Osteocyte (in vitro differentiated cells): ENCODE data around the gene ARMC10. TPM values are rescaled to one million over a fixed set of nuclear protein-coding genes. Genes with fewer than 3 reads are reported as not detected.

Source experiments
- DNase-seq: peaks from one replicate; pipeline ENCODE4 v3.0.0; 2021; ENCODE audit warnings: mixed read lengths; ENCODE audit not compliant: unreplicated experiment; ENCODE audit errors: extremely low spot score
- H3K27ac Mint-ChIP-seq: one replicate; pipeline ENCODE4 v1.8.0; 2021; ENCODE audit warnings: mild to moderate bottlenecking, mixed read lengths; ENCODE audit not compliant: unreplicated experiment
- H3K27me3 Mint-ChIP-seq: one replicate; pipeline ENCODE4 v1.8.0; 2021; ENCODE audit warnings: mixed read lengths; ENCODE audit not compliant: unreplicated experiment
- H3K36me3 Mint-ChIP-seq: one replicate; pipeline ENCODE4 v1.8.0; 2021; ENCODE audit warnings: mixed read lengths; ENCODE audit not compliant: unreplicated experiment
- H3K4me1 Mint-ChIP-seq: one replicate; pipeline ENCODE4 v1.8.0; 2021; ENCODE audit warnings: mixed read lengths; ENCODE audit not compliant: unreplicated experiment
- H3K4me3 Mint-ChIP-seq: one replicate; pipeline ENCODE4 v1.8.0; 2021; ENCODE audit warnings: mild to moderate bottlenecking, moderate library complexity, mixed read lengths; ENCODE audit not compliant: unreplicated experiment
- H3K9me3 Mint-ChIP-seq: one replicate; pipeline ENCODE4 v1.8.0; 2021; ENCODE audit warnings: mixed read lengths; ENCODE audit not compliant: unreplicated experiment
- total RNA-seq: library from RNA; stranded (reverse); gene quantifications from 2 replicates; pipeline ENCODE4 v1.2.1, GENCODE V29; 2021
- TF ChIP-seq, protein P1 (sequence below): fragments of 200-600 bp; sonication (generic); IDR thresholded peaks from 2 replicates; pipeline ENCODE4 v1.5.0; 2021; ENCODE audit warnings: antibody characterized with exemption, mild to moderate bottlenecking, moderate library complexity

ARMC10 gene
- total RNA-seq, 1 donor from 2014 or later: 29.3 TPM

DNA sequence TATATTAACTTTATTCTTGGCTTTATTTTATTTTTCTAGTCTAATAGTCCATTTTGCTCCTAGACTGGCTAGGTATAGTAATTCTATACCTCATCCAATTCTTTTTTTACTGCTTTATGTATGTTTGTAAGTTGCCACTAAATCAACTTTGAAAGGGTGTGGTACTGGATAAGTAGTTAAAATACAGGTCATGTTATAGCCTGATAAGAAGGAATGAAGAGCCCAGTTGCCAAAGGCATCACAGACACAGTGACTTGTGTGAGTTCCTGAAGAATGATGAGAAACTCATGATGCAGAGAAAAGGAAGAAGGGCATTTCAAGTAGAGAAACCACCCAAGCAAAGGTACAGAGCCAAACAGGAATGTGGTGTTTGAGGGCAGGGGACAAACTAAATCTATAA, 46.7 kb downstream of the ARMC10 start:
- Mint-ChIP-seq H3K27me3 (no peaks in the 10 kb centered on the region), H3K36me3 (peaks cover 17% of the 10 kb centered on the region), H3K27ac (no peak overlapping the region), H3K4me1 (peaks cover 8% of the 10 kb centered on the region), H3K4me3 (no peak overlapping the region), H3K9me3 (no peaks in the 10 kb centered on the region)
- TF ChIP-seq, protein P1, sequence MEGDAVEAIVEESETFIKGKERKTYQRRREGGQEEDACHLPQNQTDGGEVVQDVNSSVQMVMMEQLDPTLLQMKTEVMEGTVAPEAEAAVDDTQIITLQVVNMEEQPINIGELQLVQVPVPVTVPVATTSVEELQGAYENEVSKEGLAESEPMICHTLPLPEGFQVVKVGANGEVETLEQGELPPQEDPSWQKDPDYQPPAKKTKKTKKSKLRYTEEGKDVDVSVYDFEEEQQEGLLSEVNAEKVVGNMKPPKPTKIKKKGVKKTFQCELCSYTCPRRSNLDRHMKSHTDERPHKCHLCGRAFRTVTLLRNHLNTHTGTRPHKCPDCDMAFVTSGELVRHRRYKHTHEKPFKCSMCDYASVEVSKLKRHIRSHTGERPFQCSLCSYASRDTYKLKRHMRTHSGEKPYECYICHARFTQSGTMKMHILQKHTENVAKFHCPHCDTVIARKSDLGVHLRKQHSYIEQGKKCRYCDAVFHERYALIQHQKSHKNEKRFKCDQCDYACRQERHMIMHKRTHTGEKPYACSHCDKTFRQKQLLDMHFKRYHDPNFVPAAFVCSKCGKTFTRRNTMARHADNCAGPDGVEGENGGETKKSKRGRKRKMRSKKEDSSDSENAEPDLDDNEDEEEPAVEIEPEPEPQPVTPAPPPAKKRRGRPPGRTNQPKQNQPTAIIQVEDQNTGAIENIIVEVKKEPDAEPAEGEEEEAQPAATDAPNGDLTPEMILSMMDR: no peak
- DNase-seq: no peak

DNA sequence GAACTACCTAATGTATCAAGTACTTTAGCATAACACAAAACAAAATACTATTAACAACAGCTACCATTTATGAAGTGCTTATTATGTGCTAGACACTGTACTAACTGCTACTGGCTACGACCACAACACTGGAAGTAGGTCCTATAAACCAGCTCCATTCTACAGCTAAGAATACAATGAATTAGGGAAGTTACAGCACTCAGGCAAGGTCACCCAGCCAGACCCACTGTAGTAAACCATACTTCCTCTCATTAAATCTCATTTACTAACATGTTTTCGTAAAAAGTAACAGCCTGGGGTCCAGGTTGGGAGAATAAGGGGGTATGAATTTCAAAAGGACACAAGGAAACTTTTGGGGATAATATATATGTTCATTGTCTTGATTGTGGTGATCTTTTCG, 48.6 kb downstream of the ARMC10 start:
- Mint-ChIP-seq H3K9me3 (no peaks in the 10 kb centered on the region), H3K27me3 (no peaks in the 10 kb centered on the region), H3K4me3 (no peak overlapping the region), H3K27ac (no peak overlapping the region), H3K36me3 (peaks cover 28% of the 10 kb centered on the region), H3K4me1 (peaks cover 9% of the 10 kb centered on the region)
- TF ChIP-seq, protein P1: no peak
- no peak for DNase-seq

DNA sequence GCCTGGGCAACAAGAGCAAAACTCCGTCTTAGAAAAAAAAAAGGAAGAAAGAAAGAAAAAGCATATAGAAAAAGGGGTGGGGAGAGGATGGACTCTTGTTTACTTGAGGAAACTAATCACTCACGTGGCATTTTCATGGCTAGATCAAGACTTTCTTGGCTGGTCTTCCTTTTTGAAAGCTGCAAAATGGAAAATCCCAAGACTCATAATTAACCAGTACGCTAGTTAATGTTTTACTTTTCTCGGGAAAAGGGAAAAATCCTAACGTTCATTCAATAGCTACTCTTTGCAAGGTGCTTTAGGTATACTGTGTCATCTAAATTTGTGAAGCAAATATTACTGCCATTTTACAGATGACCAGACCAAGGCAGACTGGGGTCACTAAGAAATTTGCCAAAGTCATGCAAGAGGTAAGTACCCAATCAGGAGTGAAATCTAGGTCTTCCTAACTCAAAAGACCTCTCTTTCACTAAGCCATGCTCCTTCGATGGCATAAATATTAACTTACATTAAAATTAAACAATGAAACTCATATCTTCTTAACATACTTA, 49.6 kb downstream of the ARMC10 start:
- peaks cover 10% of the 10 kb centered on the region for H3K4me1 Mint-ChIP-seq
- no peak overlapping the region for H3K4me3 Mint-ChIP-seq
- H3K27me3 Mint-ChIP-seq: no peaks in the 10 kb centered on the region
- no peaks in the 10 kb centered on the region for H3K9me3 Mint-ChIP-seq
- peaks cover 26% of the 10 kb centered on the region for H3K36me3 Mint-ChIP-seq
- no peak for DNase-seq
- TF ChIP-seq, protein P1: no peak
- no peak overlapping the region for H3K27ac Mint-ChIP-seq

DNA sequence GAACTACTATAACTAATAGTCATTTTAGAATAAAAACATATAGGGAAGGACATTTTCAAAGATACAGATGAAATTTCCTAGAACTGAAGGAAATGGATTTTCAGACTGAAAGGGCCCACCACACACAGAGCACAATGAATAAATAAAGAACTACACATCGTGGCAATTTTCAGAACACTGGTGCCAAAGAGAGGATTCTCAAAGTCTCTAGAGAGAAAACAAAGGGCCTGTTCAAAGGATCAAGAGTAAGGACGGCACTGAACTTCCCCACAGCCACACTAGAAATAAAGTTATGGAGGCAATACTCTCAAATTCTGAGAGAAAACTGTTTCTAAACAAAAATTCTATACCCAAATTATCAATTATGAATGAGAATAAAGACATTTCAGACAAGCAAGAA, 52.1 kb downstream of the ARMC10 start:
- TF ChIP-seq, protein P1: no peak
- Mint-ChIP-seq H3K4me3 (no peak overlapping the region), H3K27me3 (no peaks in the 10 kb centered on the region), H3K36me3 (peaks cover 23% of the 10 kb centered on the region), H3K27ac (no peak overlapping the region), H3K9me3 (no peaks in the 10 kb centered on the region), H3K4me1 (peaks cover 9% of the 10 kb centered on the region)
- no peak for DNase-seq

DNA sequence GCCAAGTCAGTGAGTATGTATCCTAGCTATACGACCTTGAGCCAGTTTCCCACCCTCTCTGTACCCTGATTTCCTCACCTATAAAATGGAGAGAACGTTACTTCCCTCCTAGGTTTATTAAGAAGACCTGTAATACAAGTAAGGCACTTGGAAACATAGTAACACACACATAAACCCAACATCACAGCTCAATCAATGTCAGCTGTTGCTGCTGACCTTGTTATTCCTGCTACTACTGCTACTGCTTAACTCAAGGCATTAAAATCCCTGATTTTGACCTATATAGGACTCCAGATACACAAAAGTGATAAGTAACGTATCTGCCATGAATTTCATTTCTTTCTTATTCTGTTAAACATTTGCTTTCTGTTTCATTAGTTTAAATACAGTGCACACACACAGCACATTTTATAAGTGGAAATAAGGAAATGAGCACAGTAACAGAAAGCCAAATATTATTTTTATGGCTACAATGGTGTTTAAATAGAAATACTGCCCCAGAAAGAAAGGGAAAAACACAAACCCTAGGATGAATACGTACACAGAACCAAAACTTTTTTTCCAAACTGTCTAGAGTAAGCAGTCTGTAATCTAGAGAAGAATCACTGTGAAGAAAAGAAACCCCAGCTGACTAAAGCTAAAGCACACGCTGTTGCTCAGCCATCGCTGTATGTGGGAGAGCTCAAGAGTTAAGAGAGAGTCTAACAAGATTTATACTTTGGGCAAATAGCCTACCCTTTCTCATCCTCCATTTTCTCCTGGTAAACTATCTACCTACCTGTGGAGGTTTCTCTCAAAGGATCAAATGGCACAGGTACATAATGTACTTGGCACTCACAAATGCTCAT, 55.0 kb downstream of the ARMC10 start:
- peak overlapping the region; percentile 69 for H3K27ac Mint-ChIP-seq
- no peaks in the 10 kb centered on the region for H3K27me3 Mint-ChIP-seq
- H3K4me1 Mint-ChIP-seq: peaks cover 13% of the 10 kb centered on the region
- H3K9me3 Mint-ChIP-seq: no peaks in the 10 kb centered on the region
- TF ChIP-seq, protein P1: no peak
- H3K36me3 Mint-ChIP-seq: peaks cover 18% of the 10 kb centered on the region
- DNase-seq: no peak
- H3K4me3 Mint-ChIP-seq: peak overlapping the region; percentile 45
